ENCODE data around the gene TNIP2.

DNA sequence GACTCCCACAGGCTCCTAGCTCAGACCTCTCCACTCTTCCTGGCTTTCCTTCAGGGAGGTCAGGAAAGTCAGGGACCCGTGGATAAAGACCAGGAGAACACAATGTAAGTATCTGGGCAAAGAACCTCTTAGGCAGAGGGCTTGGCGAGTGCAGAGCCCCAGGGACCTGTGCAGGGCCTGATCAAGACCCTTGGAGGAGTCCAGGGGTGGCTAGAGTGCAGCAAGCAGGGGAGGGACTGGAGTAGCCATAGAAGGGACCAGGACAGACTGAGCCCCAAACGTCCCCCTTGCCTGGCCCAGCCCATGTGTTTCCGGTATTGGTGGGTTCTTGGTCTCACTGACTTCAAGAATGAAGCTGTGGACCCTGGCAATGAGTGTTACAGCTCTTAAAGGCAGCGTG lies 5.9 kb upstream of the TNIP2 start:
- TF ChIP-seq POLR2AphosphoS5 (IDR thresholded peaks at IDR 0.05) (no peak), POLR2A (IDR thresholded peaks at IDR 0.05) (no peak), EP300 (IDR thresholded peaks at IDR 0.05) (no peak)
- TF ChIP-seq, protein P1, sequence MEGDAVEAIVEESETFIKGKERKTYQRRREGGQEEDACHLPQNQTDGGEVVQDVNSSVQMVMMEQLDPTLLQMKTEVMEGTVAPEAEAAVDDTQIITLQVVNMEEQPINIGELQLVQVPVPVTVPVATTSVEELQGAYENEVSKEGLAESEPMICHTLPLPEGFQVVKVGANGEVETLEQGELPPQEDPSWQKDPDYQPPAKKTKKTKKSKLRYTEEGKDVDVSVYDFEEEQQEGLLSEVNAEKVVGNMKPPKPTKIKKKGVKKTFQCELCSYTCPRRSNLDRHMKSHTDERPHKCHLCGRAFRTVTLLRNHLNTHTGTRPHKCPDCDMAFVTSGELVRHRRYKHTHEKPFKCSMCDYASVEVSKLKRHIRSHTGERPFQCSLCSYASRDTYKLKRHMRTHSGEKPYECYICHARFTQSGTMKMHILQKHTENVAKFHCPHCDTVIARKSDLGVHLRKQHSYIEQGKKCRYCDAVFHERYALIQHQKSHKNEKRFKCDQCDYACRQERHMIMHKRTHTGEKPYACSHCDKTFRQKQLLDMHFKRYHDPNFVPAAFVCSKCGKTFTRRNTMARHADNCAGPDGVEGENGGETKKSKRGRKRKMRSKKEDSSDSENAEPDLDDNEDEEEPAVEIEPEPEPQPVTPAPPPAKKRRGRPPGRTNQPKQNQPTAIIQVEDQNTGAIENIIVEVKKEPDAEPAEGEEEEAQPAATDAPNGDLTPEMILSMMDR (IDR thresholded peaks at IDR 0.05), result no peak

Measured in upper lobe of left lung (tissue), 4 donors.